GM18505 (cell line): Measurements from ENCODE around the gene SFXN3.

Experiments used
- ATAC-seq: cut with Tn5 transposase; IDR thresholded peaks from one replicate; pipeline ENCODE4 v1.9.1; 2021; ENCODE audit not compliant: unreplicated experiment
- POLR2A ChIP-seq: IDR thresholded peaks from 4 replicates; pipeline ENCODE4 v1.6.1; 2011; ENCODE audit warnings: borderline replicate concordance; ENCODE audit not compliant: insufficient read depth, insufficient read length; ENCODE audit errors: extremely low read depth

SFXN3 gene, protein sequence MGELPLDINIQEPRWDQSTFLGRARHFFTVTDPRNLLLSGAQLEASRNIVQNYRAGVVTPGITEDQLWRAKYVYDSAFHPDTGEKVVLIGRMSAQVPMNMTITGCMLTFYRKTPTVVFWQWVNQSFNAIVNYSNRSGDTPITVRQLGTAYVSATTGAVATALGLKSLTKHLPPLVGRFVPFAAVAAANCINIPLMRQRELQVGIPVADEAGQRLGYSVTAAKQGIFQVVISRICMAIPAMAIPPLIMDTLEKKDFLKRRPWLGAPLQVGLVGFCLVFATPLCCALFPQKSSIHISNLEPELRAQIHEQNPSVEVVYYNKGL

GRCh38 chr10:101031128-101031795 lies at the start of gene SFXN3, which contains the start of gene PDZD7:
TSS of gene SFXN3 (plus strand) at chr10:101031234. CDS start at chr10:101034695, 3,461 bp downstream.
TSS of gene PDZD7 (minus strand) at chr10:101031129. CDS start at chr10:101030219, 910 bp downstream.
- TF ChIP-seq POLR2A = no peak
- ATAC-seq = peak; percentile 85

DNA sequence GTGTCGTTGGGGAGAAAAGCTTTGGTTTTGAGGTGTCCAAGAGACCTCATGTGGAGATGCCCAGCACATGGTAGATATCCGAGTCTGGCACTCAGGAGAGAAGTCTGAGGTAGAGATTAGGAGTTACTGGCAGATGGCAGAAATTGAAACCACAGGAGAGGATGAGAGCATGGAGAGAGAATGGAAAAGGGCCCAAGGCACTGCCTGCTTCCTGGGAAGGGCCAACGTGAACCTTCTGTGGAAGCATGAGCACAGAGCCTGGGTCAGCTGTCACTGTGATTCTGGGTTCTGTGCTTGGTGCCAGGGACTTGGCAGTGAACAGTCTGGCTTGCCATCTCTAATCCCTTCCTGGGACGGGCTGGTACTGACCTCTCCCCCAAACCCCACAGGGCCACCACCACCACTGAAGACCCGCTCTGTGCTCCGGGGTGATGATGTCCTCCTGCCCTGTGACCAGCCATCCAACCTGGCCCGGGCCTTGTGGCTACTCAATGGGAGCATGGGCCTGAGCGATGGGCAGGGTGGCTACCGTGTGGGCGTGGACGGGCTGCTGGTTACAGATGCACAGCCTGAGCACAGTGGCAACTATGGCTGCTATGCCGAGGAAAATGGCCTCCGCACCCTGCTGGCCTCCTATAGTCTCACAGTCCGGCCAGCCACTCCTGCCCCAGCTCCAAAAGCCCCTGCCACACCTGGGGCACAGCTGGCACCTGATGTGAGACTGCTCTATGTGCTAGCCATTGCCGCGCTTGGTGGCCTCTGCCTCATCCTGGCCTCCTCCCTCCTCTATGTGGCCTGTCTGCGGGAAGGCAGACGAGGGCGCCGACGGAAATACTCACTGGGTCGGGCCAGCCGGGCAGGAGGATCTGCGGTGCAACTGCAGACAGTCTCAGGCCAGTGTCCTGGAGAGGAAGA lies 47.9 kb upstream of the SFXN3 start:
- TF ChIP-seq POLR2A = no peak
- no peak for ATAC-seq

DNA sequence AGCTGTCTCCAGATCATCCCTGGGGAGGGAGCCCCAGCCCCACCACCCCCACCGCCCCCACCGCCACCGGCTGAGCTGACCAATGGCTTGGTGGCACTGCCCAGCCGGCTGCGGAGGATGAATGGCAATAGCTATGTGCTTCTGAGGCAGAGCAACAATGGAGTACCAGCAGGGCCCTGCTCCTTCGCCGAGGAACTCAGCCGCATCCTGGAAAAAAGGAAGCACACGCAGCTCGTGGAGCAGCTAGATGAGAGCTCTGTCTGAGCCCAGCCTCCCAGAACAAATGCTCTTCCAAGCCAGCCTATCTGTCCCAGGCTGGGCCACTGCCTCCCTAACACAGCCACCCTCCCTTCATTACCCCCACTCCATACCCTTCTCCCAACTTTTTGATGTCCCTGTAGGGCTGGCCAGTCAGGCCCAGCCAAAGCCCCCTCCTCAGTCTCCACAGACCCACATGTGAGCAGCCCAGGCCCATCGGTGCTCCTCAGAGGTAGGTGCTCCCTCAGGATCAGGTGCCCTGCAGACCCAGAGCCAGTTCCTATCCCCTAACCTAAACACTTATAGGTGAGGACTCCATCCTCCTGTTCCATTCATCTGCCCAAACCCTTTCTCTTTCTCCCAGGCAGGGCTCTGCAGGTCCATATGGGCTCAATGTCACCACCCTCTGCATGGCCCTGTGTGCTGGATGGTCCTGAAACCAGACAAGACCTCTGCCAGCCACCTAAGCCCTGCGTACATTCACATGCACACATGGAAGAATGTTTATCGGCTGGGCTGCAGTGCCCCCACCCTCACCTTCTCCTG lies 47.0 kb upstream of the SFXN3 start:
- ATAC-seq = no peak
- TF ChIP-seq POLR2A = no peak

DNA sequence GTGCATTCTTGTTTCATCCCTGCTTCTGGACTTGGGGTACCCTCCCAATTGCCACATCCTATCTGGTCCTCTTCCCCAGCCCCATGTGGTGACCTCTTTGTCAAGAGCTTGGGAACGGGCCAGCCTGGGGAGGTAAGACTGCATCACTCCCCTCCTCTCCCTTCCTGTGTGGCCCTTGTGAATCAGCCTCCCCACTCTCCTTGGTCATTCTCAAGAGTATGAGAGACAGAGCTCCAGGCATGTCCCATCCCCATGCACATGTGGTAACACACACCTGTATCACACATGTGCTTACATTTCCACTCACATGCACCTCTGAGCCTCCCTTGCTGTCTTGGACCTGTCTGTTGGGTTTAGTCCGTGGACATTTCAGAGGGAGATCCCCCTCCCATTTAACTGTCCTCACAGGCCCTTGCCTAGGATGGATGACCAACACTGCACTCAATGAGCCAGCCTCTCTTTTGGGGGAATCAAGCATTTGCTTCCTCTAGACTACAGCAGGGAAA lies 46.3 kb upstream of the SFXN3 start:
- ATAC-seq = no peak
- no peak for TF ChIP-seq POLR2A

- TF ChIP-seq POLR2A = no peak
- ATAC-seq = no peak
These were observed 45.7 kb upstream of the SFXN3 start for GRCh38 chr10:100985336-100985735.

- TF ChIP-seq POLR2A = no peak
- ATAC-seq = no peak
These were observed 44.4 kb upstream of the SFXN3 start for GRCh38 chr10:100986623-100986951.

GRCh38 chr10:100986952-100987684 lies 43.9 kb upstream of the SFXN3 start, which contains the start of the genes MRPL43 and TWNK:
TSS of gene MRPL43 (minus strand) at chr10:100987497. CDS start at chr10:100987443, 54 bp downstream.
TSS of gene TWNK (plus strand) at chr10:100987543. CDS start at chr10:100988211, 668 bp downstream.
- peak; percentile 85 for ATAC-seq
- peak; percentile 76 for TF ChIP-seq POLR2A

DNA sequence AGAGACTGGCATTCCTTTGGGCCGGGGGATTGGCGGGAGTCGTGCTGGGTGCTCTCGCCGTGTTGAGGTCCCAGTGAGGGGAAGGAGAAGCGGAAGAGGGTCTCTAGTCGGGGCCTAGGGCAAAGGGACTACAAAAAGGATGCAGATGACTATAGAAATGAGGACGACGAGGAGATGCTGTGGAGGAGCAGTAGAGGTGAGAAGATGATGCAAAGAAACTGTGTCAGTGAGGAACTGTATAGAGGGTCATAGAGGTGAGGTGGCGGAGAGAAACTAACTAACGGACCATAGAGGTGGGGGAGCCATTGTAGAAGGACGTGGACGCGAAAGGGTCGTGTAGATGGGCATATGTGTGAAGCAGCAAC lies 43.4 kb upstream of the SFXN3 start:
- no peak for TF ChIP-seq POLR2A
- ATAC-seq = no peak

- no peak for TF ChIP-seq POLR2A
These were observed 42.9 kb upstream of the SFXN3 start for GRCh38 chr10:100988166-100988565.

DNA sequence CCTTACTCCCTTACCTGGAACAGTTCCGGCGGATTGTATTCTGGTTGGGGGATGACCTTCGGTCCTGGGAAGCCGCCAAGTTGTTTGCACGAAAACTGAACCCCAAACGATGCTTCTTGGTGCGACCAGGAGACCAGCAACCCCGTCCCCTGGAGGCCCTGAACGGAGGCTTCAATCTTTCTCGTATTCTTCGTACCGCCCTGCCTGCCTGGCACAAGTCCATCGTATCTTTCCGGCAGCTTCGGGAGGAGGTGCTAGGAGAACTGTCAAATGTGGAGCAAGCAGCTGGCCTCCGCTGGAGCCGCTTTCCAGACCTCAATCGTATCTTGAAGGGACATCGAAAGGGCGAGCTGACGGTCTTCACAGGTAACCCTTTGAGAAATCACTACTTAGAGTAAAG lies 41.9 kb upstream of the SFXN3 start:
- ATAC-seq = no peak
- TF ChIP-seq POLR2A = no peak

More at GRCh38 chr10:100988166-100988565, 42.9 kb upstream of the SFXN3 start:
- no peak for ATAC-seq

DNA sequence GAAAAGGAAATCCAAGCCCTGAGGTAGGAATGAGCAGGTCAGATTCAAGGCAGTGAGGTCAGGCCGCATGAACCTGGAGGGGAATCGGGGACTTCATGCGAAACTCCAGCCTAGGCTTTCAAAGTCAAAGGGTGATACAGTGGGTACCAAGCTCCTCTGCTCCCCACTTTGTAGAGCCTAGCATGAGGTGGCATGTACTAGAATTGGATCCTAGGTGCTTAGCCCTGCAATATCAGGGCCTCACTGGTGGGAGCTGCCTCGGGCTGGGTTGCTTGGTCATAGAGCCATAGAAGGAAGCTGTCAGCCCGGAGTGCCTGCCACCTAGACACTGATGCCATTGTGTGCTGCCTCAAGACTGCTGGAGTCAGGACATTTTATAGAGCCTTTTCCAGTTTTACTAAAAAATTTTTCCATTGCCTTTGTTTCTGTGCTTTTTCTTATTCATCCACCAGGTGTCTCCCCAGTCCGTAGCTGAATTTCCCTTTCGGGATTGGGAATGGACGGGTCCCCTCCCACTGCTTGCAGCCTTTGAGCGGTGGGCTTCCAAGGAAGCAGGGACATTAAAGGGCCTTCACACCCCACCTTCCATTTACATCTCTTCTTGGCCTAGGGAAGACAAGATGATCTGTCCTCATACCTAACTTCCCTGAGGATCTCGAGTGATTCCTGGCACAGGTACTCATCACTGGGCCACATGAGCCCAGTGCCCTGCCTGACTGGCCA lies 36.9 kb upstream of the SFXN3 start:
- ATAC-seq = no peak
- no peak for TF ChIP-seq POLR2A
